ENCODE measurements around the gene CDH1. TPM values are rescaled to one million over a fixed set of nuclear protein-coding genes. Genes with fewer than 3 reads are reported as not detected.
A peak's percentile ranks its signal among the peaks of the same experiment; 100 is the strongest.

CDH1 gene
- total RNA-seq, 2 donors from 2014 or later = 118 to 123 TPM

DNA sequence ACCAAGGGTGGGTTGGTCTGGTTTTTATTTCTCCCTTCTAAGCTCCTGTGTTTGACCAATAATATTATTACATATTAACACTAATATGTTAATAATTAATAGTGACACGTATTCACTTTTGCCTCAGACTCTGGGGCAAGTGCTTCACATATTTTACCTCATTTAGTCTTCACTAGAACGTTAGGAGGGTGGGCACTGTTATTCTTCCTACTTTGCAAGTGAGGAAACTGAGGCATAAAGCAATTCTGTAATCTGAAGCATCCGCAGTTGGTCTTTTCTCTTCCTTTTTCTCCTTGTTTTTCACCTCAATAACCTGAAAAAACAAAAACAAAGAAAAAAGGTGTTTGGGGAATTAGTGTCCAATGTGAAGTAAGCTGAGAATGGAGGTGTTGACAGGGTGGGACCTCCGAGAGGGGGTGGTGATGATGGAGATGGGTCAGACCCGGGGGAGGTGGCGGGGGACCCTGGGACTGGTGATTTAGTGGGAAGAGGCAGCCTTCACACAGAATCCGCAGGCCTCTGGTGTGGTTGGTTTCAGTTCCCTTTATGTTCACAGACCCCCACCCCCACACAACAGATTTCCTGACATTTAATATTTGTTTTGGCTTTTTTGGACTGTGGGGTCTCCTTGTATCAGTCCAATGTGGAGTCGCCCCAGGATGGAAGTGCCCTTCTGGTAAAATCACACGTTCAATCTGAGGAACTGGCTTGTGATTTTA is 3.7 kb downstream of the CDH1 start:
- Mint-ChIP-seq H3K4me3 (no peak overlapping the region), H3K4me1 (peaks cover 56% of the 10 kb centered on the region), H3K9me3 (no peaks in the 10 kb centered on the region), H3K36me3 (ENCODE audit: low read depth) (no peaks in the 10 kb centered on the region), H3K27ac (no peak overlapping the region), H3K27me3 (ENCODE audit: insufficient read depth) (no peaks in the 10 kb centered on the region)
- Histone ChIP-seq H3K27ac (ENCODE audit: low read depth, low read length) (no peak overlapping the region), H3K27me3 (ENCODE audit: control insufficient read depth, insufficient read depth, low read length, poor library complexity, severe bottlenecking) (peaks cover 29% of the 10 kb centered on the region), H3K9me3 (ENCODE audit: control insufficient read depth, low read length) (no peaks in the 10 kb centered on the region), H3K4me3 (ENCODE audit: low read length) (no peak overlapping the region), H3K4me1 (ENCODE audit: control insufficient read depth, insufficient read depth, low read length) (peaks cover 2% of the 10 kb centered on the region), H3K9ac (ENCODE audit: extremely low read depth, low read length, poor library complexity, severe bottlenecking) (no peak overlapping the region), H3K36me3 (ENCODE audit: control insufficient read depth, insufficient read depth, low read length) (no peaks in the 10 kb centered on the region)
- 85 to 100% methylated on average over 3 to 8 of the region's 9 CpGs for WGBS, 2 experiments (ENCODE audit: insufficient coverage in 1 of 2, insufficient read length in 1 of 2)
- no peak for DNase-seq
- no peak for TF ChIP-seq CTCF (conservative IDR thresholded peaks at IDR 0.05)

DNA sequence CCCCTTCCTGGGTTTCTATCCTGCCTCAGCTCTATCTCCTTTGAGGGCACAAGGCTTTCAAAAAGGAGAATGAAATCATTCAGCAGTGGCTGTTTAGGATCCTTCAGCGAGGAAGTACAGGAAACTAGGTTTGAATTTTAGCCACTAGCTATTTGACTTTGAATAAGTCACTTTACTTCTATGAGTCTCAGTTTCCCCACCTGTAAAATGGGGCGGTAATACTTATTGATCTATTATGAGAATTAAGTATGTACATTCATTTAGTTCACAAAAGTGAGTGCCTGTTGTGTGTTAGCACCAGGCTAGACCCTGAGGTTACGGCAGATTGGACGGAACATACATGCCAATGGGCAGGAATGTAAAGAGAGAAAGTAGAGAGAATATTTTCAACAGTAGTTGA is 6.6 kb downstream of the CDH1 start:
- Mint-ChIP-seq H3K9me3 (no peaks in the 10 kb centered on the region), H3K27me3 (ENCODE audit: insufficient read depth) (no peaks in the 10 kb centered on the region), H3K36me3 (ENCODE audit: low read depth) (peaks cover 4% of the 10 kb centered on the region), H3K4me1 (peaks cover 52% of the 10 kb centered on the region), H3K4me3 (peak overlapping the region; percentile 39), H3K27ac (peak overlapping the region; percentile 95)
- H3K36me3 ChIP-seq (ENCODE audit: control insufficient read depth, insufficient read depth, low read length) = no peaks in the 10 kb centered on the region
- 96 to 100% methylated on average over 2 to 4 of the region's 4 CpGs for WGBS, 2 experiments (ENCODE audit: insufficient coverage in 1 of 2, insufficient read length in 1 of 2)
- H3K4me3 ChIP-seq (ENCODE audit: low read length) = no peak overlapping the region
- no peak overlapping the region for H3K27ac ChIP-seq (ENCODE audit: low read depth, low read length)
- no peaks in the 10 kb centered on the region for H3K9me3 ChIP-seq (ENCODE audit: control insufficient read depth, low read length)
- TF ChIP-seq CTCF (conservative IDR thresholded peaks at IDR 0.05) = no peak
- H3K4me1 ChIP-seq (ENCODE audit: control insufficient read depth, insufficient read depth, low read length) = peaks cover 2% of the 10 kb centered on the region
- DNase-seq = no peak
- peaks cover under 1% of the 10 kb centered on the region for H3K27me3 ChIP-seq (ENCODE audit: control insufficient read depth, insufficient read depth, low read length, poor library complexity, severe bottlenecking)
- no peak overlapping the region for H3K9ac ChIP-seq (ENCODE audit: extremely low read depth, low read length, poor library complexity, severe bottlenecking)

DNA sequence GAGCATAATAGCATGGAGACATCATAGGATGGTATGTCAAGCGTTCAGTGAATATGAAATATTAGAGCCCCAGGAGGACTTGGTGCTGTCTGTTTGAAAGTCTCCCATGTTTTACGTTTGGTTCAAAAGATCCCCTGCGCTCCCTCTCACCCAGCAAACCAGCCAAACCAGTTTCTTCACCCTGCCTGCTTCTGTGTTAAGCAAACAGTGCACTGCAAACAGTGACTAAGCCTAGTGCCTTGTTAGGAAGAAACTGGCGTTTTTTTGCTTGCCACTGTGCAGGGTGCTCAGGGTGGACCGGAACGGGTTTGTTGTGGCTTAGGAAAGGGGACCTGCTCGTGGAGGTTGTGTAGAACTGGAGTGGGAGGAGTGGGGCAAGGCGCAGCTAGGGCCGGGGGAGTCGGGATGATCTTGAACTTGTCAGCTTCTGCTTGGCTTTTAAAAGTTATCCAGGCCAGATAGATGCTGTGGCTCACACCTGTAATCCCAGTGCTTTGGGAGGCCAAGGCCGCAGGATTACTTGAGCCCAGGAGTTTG is 7.7 kb downstream of the CDH1 start:
- H3K27me3 ChIP-seq (ENCODE audit: control insufficient read depth, insufficient read depth, low read length, poor library complexity, severe bottlenecking) = no peaks in the 10 kb centered on the region
- H3K9ac ChIP-seq (ENCODE audit: extremely low read depth, low read length, poor library complexity, severe bottlenecking) = no peak overlapping the region
- Mint-ChIP-seq H3K9me3 (no peaks in the 10 kb centered on the region), H3K27me3 (ENCODE audit: insufficient read depth) (no peaks in the 10 kb centered on the region), H3K4me3 (peak overlapping the region; percentile 39), H3K36me3 (ENCODE audit: low read depth) (peaks cover 4% of the 10 kb centered on the region), H3K4me1 (peaks cover 59% of the 10 kb centered on the region), H3K27ac (peak overlapping the region; percentile 95)
- H3K36me3 ChIP-seq (ENCODE audit: control insufficient read depth, insufficient read depth, low read length) = no peaks in the 10 kb centered on the region
- 63 to 78% methylated on average over 3 to 11 of the region's 11 CpGs for whole genome bisulfite sequencing, 2 experiments (ENCODE audit: insufficient coverage in 1 of 2, insufficient read length in 1 of 2)
- TF ChIP-seq CTCF (conservative IDR thresholded peaks at IDR 0.05) = no peak
- H3K27ac ChIP-seq (ENCODE audit: low read depth, low read length) = no peak overlapping the region
- H3K9me3 ChIP-seq (ENCODE audit: control insufficient read depth, low read length) = no peaks in the 10 kb centered on the region
- H3K4me1 ChIP-seq (ENCODE audit: control insufficient read depth, insufficient read depth, low read length) = peaks cover 2% of the 10 kb centered on the region
- peak; percentile 86 for DNase-seq
- no peak overlapping the region for H3K4me3 ChIP-seq (ENCODE audit: low read length)

Data from endodermal cell (in vitro differentiated cells).